Measurements from ENCODE around the gene FMN2. TPM values are rescaled to one million over a fixed set of nuclear protein-coding genes. Genes with fewer than 3 reads are reported as not detected.
A peak's percentile ranks its signal among the peaks of the same experiment; 100 is the strongest.

The FMN2 gene
- total RNA-seq, 1 experiment from 2014 or later = 0.59 TPM

- Mint-ChIP-seq H3K9me3 (no peaks in the 10 kb centered on the region), H3K4me3 (peak overlapping the region in 1 of 2 experiments; percentile 52; a peak in 2 of 5 replicates), H3K27ac (no peak overlapping the region; a peak in 1 of 7 replicates), H3K27me3 (ENCODE audit: low read depth) (no peaks in the 10 kb centered on the region), H3K36me3 (ENCODE audit: insufficient read depth in 1 of 3, low read depth in 3 of 3) (peaks cover 0 to 5% (median 0%) of the 10 kb centered on the region in 3 experiments; a peak in 2 of 7 replicates), H3K4me1 (peaks cover 14 to 18% of the 10 kb centered on the region in 2 experiments)
- WGBS (ENCODE audit: extremely low coverage, insufficient read length, low lambda C conversion rate) = no CpG with 5 or more reads among the region's 4 CpGs
- H3K79me2 ChIP-seq (ENCODE audit: insufficient read depth, low read length) = no peaks in the 10 kb centered on the region
- H2BK5ac ChIP-seq (ENCODE audit: insufficient read length, low read length) = no peak overlapping the region
- H2AK5ac ChIP-seq (ENCODE audit: insufficient read length, low read length) = no peak overlapping the region
- H3K9me3 ChIP-seq (ENCODE audit: control insufficient read depth, low read depth, low read length) = no peaks in the 10 kb centered on the region
- no peak overlapping the region for H3K4me2 ChIP-seq (ENCODE audit: insufficient read depth, insufficient read length, low read length)
- no peak overlapping the region for H3K4ac ChIP-seq (ENCODE audit: low read depth, low read length)
- H3K79me1 ChIP-seq (ENCODE audit: insufficient read depth, low read depth, low read length, poor library complexity, severe bottlenecking) = no peaks in the 10 kb centered on the region
- no peak overlapping the region for H3K14ac ChIP-seq (ENCODE audit: insufficient read depth, low read length)
- H2BK120ac ChIP-seq (ENCODE audit: low read depth, low read length, poor library complexity, severe bottlenecking) = no peak overlapping the region
- no peak overlapping the region for H3K56ac ChIP-seq (ENCODE audit: insufficient read length, low read depth, low read length)
- no peak overlapping the region for H2BK15ac ChIP-seq (ENCODE audit: low read depth, low read length)
- H3K9ac ChIP-seq (ENCODE audit: extremely low read depth, insufficient read length, low read length) = no peak overlapping the region
- no peak overlapping the region for H3K18ac ChIP-seq (ENCODE audit: insufficient read length, low read depth, low read length)
- no peak overlapping the region for H4K91ac ChIP-seq (ENCODE audit: insufficient read length, low read depth, low read length)
- no peak overlapping the region for H3T11ph ChIP-seq (ENCODE audit: low read length)
- no peaks in the 10 kb centered on the region for H4K20me1 ChIP-seq (ENCODE audit: control insufficient read depth, insufficient read depth, insufficient read length)
- no peak overlapping the region for H3K23ac ChIP-seq (ENCODE audit: insufficient read length, low read depth, low read length)
- peak; percentile 38 for DNase-seq
- H2BK12ac ChIP-seq (ENCODE audit: insufficient read length, low read depth, low read length) = no peak overlapping the region
- H4K5ac ChIP-seq (ENCODE audit: insufficient read length, low read depth, low read length) = no peak overlapping the region
- no peak overlapping the region for H2AFZ ChIP-seq (ENCODE audit: low read length)
- no peak for TF ChIP-seq CTCF (conservative IDR thresholded peaks at IDR 0.05)
- H3K4me1 ChIP-seq (ENCODE audit: insufficient read depth, low read length) = peaks cover 2% of the 10 kb centered on the region; the same call in 1 of the 2 replicates
- no peaks in the 10 kb centered on the region for H3K23me2 ChIP-seq (ENCODE audit: insufficient read length, low read depth, low read length, poor library complexity, severe bottlenecking)
- H3K27me3 ChIP-seq (ENCODE audit: insufficient read depth, low read length) = no peaks in the 10 kb centered on the region
- H4K8ac ChIP-seq (replicated peaks; ENCODE audit: insufficient read length, low read depth, low read length) = no peak overlapping the region
- H2BK20ac ChIP-seq (ENCODE audit: low read depth, low read length, poor library complexity, severe bottlenecking) = no peak overlapping the region
- H3K27ac ChIP-seq (ENCODE audit: insufficient read length, low read depth, low read length) = no peak overlapping the region
Observed at GRCh38 chr1:240138867-240139266, 47.2 kb downstream of the FMN2 start.
